K562 (cell line): Measurements from ENCODE around the gene WDR45. TPM values are rescaled to one million over a fixed set of nuclear protein-coding genes. Genes with fewer than 3 reads are reported as not detected.

Experiments used
- CEBPG ChIP-seq, 3 experiments: fragments of 200-800 bp in 1 of 3; sonication (Bioruptor generic) in 1 of 3; sonication (generic) in 1 of 3; formaldehyde crosslinking in 1 of 3; IDR thresholded peaks in 2 of 3; conservative IDR thresholded peaks in 1 of 3; 2 replicates each; pipeline versions ENCODE4 v1.6.1 to v1.8.0; 2016 to 2022; ENCODE audit warnings: missing compliant biosample characterization in 2 of 3, missing genetic modification characterization in 2 of 3, mild to moderate bottlenecking in 1 of 3, missing genetic modification reagents in 1 of 3
- POLR2AphosphoS5 ChIP-seq: IDR thresholded peaks from 2 replicates; pipeline ENCODE4 v1.6.1; 2011; ENCODE audit warnings: mild to moderate bottlenecking, low read depth, low read length, moderate library complexity; ENCODE audit not compliant: control insufficient read depth, insufficient read depth
- RBM15 ChIP-seq: fragments of 200-400 bp; formaldehyde crosslinking; IDR thresholded peaks from 2 replicates; pipeline ENCODE4 v1.6.1; 2018; ENCODE audit warnings: mild to moderate bottlenecking, low read length, moderate library complexity; ENCODE audit not compliant: insufficient read depth
- TRIM24 ChIP-seq, 2 experiments: fragments of 450-650 bp; IDR thresholded peaks; 2 replicates each; pipeline ENCODE4 v1.6.1; 2016
- USF1 ChIP-seq: sonication (generic); formaldehyde crosslinking; IDR thresholded peaks from 2 replicates; pipeline ENCODE4 v1.9.0; 2022; ENCODE audit warnings: mild to moderate bottlenecking, missing genetic modification reagents
- ZBTB40 ChIP-seq, 2 experiments: fragments of 450-650 bp in 1 of 2; sonication (generic) in 1 of 2; formaldehyde crosslinking in 1 of 2; IDR thresholded peaks; 2 replicates each; pipeline versions ENCODE4 v1.7.1 to v1.9.0; 2016 to 2022; ENCODE audit warnings: inconsistent platforms in 1 of 2, mild to moderate bottlenecking in 1 of 2, missing genetic modification reagents in 1 of 2
- ZC3H4 ChIP-seq: sonication (generic); formaldehyde crosslinking; IDR thresholded peaks from 2 replicates; pipeline ENCODE4 v1.9.0; 2021; ENCODE audit warnings: missing genetic modification reagents, borderline replicate concordance
- ZFP36 ChIP-seq: fragments of 150-350 bp; IDR thresholded peaks from 2 replicates; pipeline ENCODE4 v1.6.1; 2018; ENCODE audit warnings: low read length, low read depth; ENCODE audit not compliant: partially characterized antibody
- ZNF217 ChIP-seq: sonication (generic); formaldehyde crosslinking; IDR thresholded peaks from 2 replicates; pipeline ENCODE4 v1.8.0; 2022; ENCODE audit warnings: mild to moderate bottlenecking, missing genetic modification reagents
- ZNF592 ChIP-seq: fragments of 450-650 bp; IDR thresholded peaks from 2 replicates; pipeline ENCODE4 v1.6.1; 2017; ENCODE audit warnings: antibody characterized with exemption, mild to moderate bottlenecking
- ZNF717 ChIP-seq: fragments of 250-450 bp; sonication (Bioruptor Pico); IDR thresholded peaks from 2 replicates; pipeline ENCODE4 v1.5.0; 2021
- polyA plus RNA-seq, 8 experiments: library from polyadenylated mRNA; depleted of rRNA in 4 of 8; stranded (reverse) in 5 of 8; unstranded in 3 of 8; fragments of >200 nt; fragmentation: Nextera tagmentation in 2 of 8; fragmentation: Illumina TruSeq in 1 of 8; extraction: Ambion mirVana in 2 of 8; extraction: Trizol in 1 of 8; gene quantifications; 2 replicates each; pipeline versions ENCODE4 v1.2.1 to v1.2.3, GENCODE V29; 2011 to 2014; ENCODE audit warnings: inconsistent platforms in 1 of 8, missing spikeins in 1 of 8
- total RNA-seq, 7 experiments: library from RNA; depleted of rRNA in 6 of 7; stranded (reverse); fragments of >200 nt in 6 of 7; fragmentation: Illumina TruSeq in 2 of 7; extraction: Trizol in 2 of 7; gene quantifications; 2 replicates each; pipeline versions ENCODE4 v1.2.1 to v1.2.3, GENCODE V29; 2011 to 2021; ENCODE audit warnings: low replicate concordance in 1 of 7

Gene WDR45
- total and polyA plus RNA-seq, 9 of the 15 experiments (the other 6 are each of a cell fraction or from before 2014, with no cell fraction given) = 19.4 to 136 (median 59.7) TPM

- no peak for TF ChIP-seq USF1
- TF ChIP-seq TRIM24 (IDR thresholded peaks at IDR 0.05) = no peak
- TF ChIP-seq RBM15 = no peak
- peak; percentile 57; the same call in 1 of the 2 replicates for TF ChIP-seq POLR2AphosphoS5
- no peak for TF ChIP-seq ZFP36
- TF ChIP-seq ZNF717 = no peak
- peak; percentile 80 for TF ChIP-seq ZNF592
- no peak for TF ChIP-seq ZNF217 (CRISPR knock-in tag)
- peak; percentile 91 for TF ChIP-seq ZBTB40 (IDR thresholded peaks at IDR 0.05)
- TF ChIP-seq ZBTB40 (CRISPR knock-in tag; IDR thresholded peaks at IDR 0.05) = no peak
- TF ChIP-seq CEBPG (CRISPR knock-in tag; IDR thresholded peaks at IDR 0.05) = peak; percentile 41; the same call in 1 of the 2 replicates
- no peak for TF ChIP-seq CEBPG (tag; conservative IDR thresholded peaks at IDR 0.05 in 1 of 2, IDR thresholded peaks at IDR 0.05 in 1 of 2)
- TF ChIP-seq ZC3H4 (CRISPR knock-in tag) = no peak
These were observed at the start of gene WDR45 (continued) for GRCh38 chrX:49079489-49080428.
